ENCODE data around the gene CHD6.

The CHD6 gene

DNA sequence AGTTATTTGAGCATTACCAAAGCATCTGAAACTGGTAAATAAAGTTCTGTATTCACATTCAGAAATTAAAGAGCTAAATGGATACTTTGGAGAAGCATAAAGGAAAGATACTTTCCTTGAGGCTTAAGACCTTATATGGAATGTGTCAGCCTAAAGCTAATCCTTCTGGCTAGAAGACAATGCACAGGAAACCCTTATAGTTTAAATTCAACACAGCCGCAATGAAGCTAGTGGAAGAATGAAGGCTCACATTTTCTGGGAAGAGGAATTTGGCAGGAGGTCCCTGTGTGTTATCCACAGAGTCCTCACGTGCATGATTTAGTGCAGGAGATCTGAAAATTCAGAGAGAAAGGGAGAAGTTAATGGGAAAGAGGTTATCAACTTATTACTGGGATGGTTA lies 21.5 kb upstream of the CHD6 start:
- no peaks in the 10 kb centered on the region for H3K36me3 ChIP-seq (ENCODE audit: control insufficient read depth in 2 of 2, insufficient read depth in 1 of 2, low read length in 2 of 2)
- H3K4me3 ChIP-seq (ENCODE audit: low read depth, low read length), result no peak overlapping the region
- CTCF ChIA-PET, result no interaction called here
- H3K4me1 ChIP-seq (ENCODE audit: control insufficient read depth, insufficient read depth, low read length), result no peaks in the 10 kb centered on the region
- no peak overlapping the region for H3K27ac ChIP-seq (ENCODE audit: extremely low read depth, low read depth, low read length)
- no peaks in the 10 kb centered on the region for H3K9me3 ChIP-seq (ENCODE audit: control insufficient read depth, insufficient read depth, low read depth, low read length)
- POLR2A ChIA-PET, result no interaction called here
- TF ChIP-seq ZNF416 (tag by site-specific recombination; IDR thresholded peaks at IDR 0.05), result no peak
- TF ChIP-seq ZIC2 (tag by site-specific recombination; IDR thresholded peaks at IDR 0.05), result no peak
- TF ChIP-seq, protein P1, sequence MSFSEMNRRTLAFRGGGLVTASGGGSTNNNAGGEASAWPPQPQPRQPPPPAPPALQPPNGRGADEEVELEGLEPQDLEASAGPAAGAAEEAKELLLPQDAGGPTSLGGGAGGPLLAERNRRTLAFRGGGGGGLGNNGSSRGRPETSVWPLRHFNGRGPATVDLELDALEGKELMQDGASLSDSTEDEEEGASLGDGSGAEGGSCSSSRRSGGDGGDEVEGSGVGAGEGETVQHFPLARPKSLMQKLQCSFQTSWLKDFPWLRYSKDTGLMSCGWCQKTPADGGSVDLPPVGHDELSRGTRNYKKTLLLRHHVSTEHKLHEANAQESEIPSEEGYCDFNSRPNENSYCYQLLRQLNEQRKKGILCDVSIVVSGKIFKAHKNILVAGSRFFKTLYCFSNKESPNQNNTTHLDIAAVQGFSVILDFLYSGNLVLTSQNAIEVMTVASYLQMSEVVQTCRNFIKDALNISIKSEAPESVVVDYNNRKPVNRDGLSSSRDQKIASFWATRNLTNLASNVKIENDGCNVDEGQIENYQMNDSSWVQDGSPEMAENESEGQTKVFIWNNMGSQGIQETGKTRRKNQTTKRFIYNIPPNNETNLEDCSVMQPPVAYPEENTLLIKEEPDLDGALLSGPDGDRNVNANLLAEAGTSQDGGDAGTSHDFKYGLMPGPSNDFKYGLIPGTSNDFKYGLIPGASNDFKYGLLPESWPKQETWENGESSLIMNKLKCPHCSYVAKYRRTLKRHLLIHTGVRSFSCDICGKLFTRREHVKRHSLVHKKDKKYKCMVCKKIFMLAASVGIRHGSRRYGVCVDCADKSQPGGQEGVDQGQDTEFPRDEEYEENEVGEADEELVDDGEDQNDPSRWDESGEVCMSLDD (tag by site-specific recombination; IDR thresholded peaks at IDR 0.05), result no peak
- TF ChIP-seq ZNF433 (tag by site-specific recombination; IDR thresholded peaks at IDR 0.05; ENCODE audit: low read depth), result no peak
- TF ChIP-seq ZBTB48 (tag by site-specific recombination; IDR thresholded peaks at IDR 0.05), result no peak
- TF ChIP-seq, protein P2, sequence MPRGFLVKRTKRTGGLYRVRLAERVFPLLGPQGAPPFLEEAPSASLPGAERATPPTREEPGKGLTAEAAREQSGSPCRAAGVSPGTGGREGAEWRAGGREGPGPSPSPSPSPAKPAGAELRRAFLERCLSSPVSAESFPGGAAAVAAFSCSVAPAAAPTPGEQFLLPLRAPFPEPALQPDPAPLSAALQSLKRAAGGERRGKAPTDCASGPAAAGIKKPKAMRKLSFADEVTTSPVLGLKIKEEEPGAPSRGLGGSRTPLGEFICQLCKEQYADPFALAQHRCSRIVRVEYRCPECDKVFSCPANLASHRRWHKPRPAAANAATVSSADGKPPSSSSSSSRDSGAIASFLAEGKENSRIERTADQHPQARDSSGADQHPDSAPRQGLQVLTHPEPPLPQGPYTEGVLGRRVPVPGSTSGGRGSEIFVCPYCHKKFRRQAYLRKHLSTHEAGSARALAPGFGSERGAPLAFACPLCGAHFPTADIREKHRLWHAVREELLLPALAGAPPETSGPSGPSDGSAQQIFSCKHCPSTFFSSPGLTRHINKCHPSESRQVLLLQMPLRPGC (tag by site-specific recombination; IDR thresholded peaks at IDR 0.05), result no peak
- no peak for TF ChIP-seq YY2 (tag by site-specific recombination; IDR thresholded peaks at IDR 0.05)
- TF ChIP-seq, protein P3, sequence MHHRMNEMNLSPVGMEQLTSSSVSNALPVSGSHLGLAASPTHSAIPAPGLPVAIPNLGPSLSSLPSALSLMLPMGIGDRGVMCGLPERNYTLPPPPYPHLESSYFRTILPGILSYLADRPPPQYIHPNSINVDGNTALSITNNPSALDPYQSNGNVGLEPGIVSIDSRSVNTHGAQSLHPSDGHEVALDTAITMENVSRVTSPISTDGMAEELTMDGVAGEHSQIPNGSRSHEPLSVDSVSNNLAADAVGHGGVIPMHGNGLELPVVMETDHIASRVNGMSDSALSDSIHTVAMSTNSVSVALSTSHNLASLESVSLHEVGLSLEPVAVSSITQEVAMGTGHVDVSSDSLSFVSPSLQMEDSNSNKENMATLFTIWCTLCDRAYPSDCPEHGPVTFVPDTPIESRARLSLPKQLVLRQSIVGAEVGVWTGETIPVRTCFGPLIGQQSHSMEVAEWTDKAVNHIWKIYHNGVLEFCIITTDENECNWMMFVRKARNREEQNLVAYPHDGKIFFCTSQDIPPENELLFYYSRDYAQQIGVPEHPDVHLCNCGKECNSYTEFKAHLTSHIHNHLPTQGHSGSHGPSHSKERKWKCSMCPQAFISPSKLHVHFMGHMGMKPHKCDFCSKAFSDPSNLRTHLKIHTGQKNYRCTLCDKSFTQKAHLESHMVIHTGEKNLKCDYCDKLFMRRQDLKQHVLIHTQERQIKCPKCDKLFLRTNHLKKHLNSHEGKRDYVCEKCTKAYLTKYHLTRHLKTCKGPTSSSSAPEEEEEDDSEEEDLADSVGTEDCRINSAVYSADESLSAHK (tag by site-specific recombination; IDR thresholded peaks at IDR 0.05), result no peak
- TF ChIP-seq ZBTB17 (tag by site-specific recombination; IDR thresholded peaks at IDR 0.05), result no peak
- TF ChIP-seq, protein P4, sequence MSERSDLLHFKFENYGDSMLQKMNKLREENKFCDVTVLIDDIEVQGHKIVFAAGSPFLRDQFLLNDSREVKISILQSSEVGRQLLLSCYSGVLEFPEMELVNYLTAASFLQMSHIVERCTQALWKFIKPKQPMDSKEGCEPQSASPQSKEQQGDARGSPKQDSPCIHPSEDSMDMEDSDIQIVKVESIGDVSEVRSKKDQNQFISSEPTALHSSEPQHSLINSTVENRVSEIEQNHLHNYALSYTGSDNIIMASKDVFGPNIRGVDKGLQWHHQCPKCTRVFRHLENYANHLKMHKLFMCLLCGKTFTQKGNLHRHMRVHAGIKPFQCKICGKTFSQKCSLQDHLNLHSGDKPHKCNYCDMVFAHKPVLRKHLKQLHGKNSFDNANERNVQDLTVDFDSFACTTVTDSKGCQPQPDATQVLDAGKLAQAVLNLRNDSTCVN (tag by site-specific recombination; optimal IDR thresholded peaks at IDR 0.05), result no peak
- TF ChIP-seq ZNF184 (tag by site-specific recombination; IDR thresholded peaks at IDR 0.05), result no peak
- TF ChIP-seq, protein P5, sequence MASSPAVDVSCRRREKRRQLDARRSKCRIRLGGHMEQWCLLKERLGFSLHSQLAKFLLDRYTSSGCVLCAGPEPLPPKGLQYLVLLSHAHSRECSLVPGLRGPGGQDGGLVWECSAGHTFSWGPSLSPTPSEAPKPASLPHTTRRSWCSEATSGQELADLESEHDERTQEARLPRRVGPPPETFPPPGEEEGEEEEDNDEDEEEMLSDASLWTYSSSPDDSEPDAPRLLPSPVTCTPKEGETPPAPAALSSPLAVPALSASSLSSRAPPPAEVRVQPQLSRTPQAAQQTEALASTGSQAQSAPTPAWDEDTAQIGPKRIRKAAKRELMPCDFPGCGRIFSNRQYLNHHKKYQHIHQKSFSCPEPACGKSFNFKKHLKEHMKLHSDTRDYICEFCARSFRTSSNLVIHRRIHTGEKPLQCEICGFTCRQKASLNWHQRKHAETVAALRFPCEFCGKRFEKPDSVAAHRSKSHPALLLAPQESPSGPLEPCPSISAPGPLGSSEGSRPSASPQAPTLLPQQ (tag by site-specific recombination; IDR thresholded peaks at IDR 0.05), result no peak
- TF ChIP-seq ZXDB (tag by site-specific recombination; IDR thresholded peaks at IDR 0.05), result no peak
- TF ChIP-seq, protein P6, sequence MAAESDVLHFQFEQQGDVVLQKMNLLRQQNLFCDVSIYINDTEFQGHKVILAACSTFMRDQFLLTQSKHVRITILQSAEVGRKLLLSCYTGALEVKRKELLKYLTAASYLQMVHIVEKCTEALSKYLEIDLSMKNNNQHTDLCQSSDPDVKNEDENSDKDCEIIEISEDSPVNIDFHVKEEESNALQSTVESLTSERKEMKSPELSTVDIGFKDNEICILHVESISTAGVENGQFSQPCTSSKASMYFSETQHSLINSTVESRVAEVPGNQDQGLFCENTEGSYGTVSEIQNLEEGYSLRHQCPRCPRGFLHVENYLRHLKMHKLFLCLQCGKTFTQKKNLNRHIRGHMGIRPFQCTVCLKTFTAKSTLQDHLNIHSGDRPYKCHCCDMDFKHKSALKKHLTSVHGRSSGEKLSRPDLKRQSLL (tag by site-specific recombination; IDR thresholded peaks at IDR 0.05), result no peak
- no peak for TF ChIP-seq OVOL3 (tag by site-specific recombination; IDR thresholded peaks at IDR 0.05)
- TF ChIP-seq, protein P7, sequence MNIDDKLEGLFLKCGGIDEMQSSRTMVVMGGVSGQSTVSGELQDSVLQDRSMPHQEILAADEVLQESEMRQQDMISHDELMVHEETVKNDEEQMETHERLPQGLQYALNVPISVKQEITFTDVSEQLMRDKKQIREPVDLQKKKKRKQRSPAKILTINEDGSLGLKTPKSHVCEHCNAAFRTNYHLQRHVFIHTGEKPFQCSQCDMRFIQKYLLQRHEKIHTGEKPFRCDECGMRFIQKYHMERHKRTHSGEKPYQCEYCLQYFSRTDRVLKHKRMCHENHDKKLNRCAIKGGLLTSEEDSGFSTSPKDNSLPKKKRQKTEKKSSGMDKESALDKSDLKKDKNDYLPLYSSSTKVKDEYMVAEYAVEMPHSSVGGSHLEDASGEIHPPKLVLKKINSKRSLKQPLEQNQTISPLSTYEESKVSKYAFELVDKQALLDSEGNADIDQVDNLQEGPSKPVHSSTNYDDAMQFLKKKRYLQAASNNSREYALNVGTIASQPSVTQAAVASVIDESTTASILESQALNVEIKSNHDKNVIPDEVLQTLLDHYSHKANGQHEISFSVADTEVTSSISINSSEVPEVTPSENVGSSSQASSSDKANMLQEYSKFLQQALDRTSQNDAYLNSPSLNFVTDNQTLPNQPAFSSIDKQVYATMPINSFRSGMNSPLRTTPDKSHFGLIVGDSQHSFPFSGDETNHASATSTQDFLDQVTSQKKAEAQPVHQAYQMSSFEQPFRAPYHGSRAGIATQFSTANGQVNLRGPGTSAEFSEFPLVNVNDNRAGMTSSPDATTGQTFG (tag by site-specific recombination; IDR thresholded peaks at IDR 0.05; ENCODE audit: borderline replicate concordance), result no peak
- TF ChIP-seq GLIS1 (tag by site-specific recombination; IDR thresholded peaks at IDR 0.05), result no peak
- TF ChIP-seq, protein P8, sequence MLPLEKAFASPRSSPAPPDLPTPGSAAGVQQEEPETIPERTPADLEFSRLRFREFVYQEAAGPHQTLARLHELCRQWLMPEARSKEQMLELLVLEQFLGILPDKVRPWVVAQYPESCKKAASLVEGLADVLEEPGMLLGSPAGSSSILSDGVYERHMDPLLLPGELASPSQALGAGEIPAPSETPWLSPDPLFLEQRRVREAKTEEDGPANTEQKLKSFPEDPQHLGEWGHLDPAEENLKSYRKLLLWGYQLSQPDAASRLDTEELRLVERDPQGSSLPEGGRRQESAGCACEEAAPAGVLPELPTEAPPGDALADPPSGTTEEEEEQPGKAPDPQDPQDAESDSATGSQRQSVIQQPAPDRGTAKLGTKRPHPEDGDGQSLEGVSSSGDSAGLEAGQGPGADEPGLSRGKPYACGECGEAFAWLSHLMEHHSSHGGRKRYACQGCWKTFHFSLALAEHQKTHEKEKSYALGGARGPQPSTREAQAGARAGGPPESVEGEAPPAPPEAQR (tag by site-specific recombination; IDR thresholded peaks at IDR 0.05), result no peak
- no peak for TF ChIP-seq ZNF677 (tag by site-specific recombination; IDR thresholded peaks at IDR 0.05)
